Hepatocyte (in vitro differentiated cells): ENCODE measurements around the gene SPSB1.

Experiments
- CTCF ChIP-seq: fragments of 200-600 bp; sonication (generic); IDR thresholded peaks from 2 replicates; pipeline ENCODE4 v1.5.1; 2016; ENCODE audit warnings: antibody characterized with exemption, mild to moderate bottlenecking; ENCODE audit not compliant: poor library complexity
- EZH2 ChIP-seq: fragments of 200-600 bp; sonication (generic); IDR thresholded peaks from 2 replicates; pipeline ENCODE4 v1.6.1; 2016; ENCODE audit warnings: antibody characterized with exemption, mild to moderate bottlenecking, borderline replicate concordance
- EZH2phosphoT487 ChIP-seq: fragments of 200-600 bp; sonication (generic); IDR thresholded peaks from one replicate; pipeline ENCODE4 v1.6.1; 2018; ENCODE audit warnings: antibody characterized with exemption, mild to moderate bottlenecking, low read depth, moderate library complexity; ENCODE audit not compliant: unreplicated experiment, severe bottlenecking

DNA sequence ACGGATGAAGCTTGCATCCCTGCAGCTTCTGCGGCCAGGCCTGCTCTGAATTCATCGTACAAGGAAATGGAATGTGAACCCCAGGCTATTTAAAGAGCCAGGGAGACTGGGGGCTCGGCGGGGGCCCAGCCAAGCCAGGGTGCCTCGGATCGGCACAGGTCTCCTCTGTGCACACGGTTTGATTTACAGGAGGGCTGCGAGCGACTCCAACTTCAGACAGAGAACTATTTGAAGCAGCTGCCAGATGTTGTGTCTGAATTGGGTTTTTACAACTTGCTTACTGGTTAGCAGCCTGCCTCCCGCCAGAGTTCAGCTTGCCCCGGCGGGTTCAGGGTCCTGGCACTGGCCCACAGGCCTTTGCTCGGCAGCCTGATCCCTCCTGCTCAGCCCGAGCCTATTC lies 83.2 kb downstream of the SPSB1 start:
- TF ChIP-seq CTCF (no peak), EZH2 (no peak), EZH2phosphoT487 (no peak)
